ENCODE measurements around the gene ELL2. TPM values are rescaled to one million over a fixed set of nuclear protein-coding genes. Genes with fewer than 3 reads are reported as not detected.

ELL2 gene
- total and polyA plus RNA-seq, 2 donors (not counting 1 experiment from before 2014, with no cell fraction given) = 7.2 to 27.0 TPM

GRCh38 chr5:95959888-95960666 is 1.6 kb downstream of the ELL2 start:
- Mint-ChIP-seq H3K9me3 (ENCODE audit: insufficient read depth) (no peaks in the 10 kb centered on the region), H3K4me3 (peak overlapping the region; percentile 99), H3K27ac (peak overlapping the region; percentile 97), H3K4me1 (peaks cover 52% of the 10 kb centered on the region), H3K27me3 (no peaks in the 10 kb centered on the region)
- no peak for DNase-seq
- H4K20me1 ChIP-seq (ENCODE audit: control insufficient read depth, insufficient read depth, low read length, poor library complexity, severe bottlenecking) = peaks cover 32% of the 10 kb centered on the region
- no peak for TF ChIP-seq CTCF (IDR thresholded peaks at IDR 0.05)
- peaks cover 54% of the 10 kb centered on the region for H3K79me2 ChIP-seq (ENCODE audit: control insufficient read depth, insufficient read depth, low read length)
- H3K4me2 ChIP-seq (replicated peaks; ENCODE audit: low read depth, low read length, poor library complexity, severe bottlenecking) = peak overlapping the region; percentile 90
- no peak for ATAC-seq (ENCODE audit: low read depth)
- ChIA-PET POLR2A (no interaction called here), CTCF (interaction anchor here (0.6 to 3.0 kb wide), 7 partner anchors 9 to 377 kb away, joined by 3 to 13 read pairs (median 4); no protein-coding TSS in a partner anchor)
- peak overlapping the region in 1 of 2 donors; percentile 99 for H3K27ac ChIP-seq (ENCODE audit: low read length in 2 of 2)
- H3K27me3 ChIP-seq (replicated peaks in 1 of 4; ENCODE audit: control extremely low read depth in 1 of 4, control insufficient read depth in 3 of 4, insufficient read depth in 4 of 4, low read length in 3 of 4) = no peaks in the 10 kb centered on the region
- H3K4me3 ChIP-seq (ENCODE audit: control extremely low read depth in 1 of 5, extremely low read depth in 1 of 5, insufficient read depth in 1 of 5, low read depth in 2 of 5, low read length in 4 of 5) = peak overlapping the region; percentile 91 to 98 (median 92)
- WGBS (ENCODE audit: insufficient coverage) = 48% methylated on average over 17 of the region's 26 CpGs
- H3K9ac ChIP-seq (ENCODE audit: low read length) = peak overlapping the region; percentile 98
- intact Hi-C loops (cut with micrococcal nuclease) = loop anchor here (2.0 to 5.0 kb wide), 5 partner anchors 98 to 1223 kb away; partner anchors contain the start of genes GLRX, LNPEP, RHOBTB3 and RIOK2
- no peaks in the 10 kb centered on the region for H3K9me3 ChIP-seq (ENCODE audit: control extremely low read depth in 1 of 3, control insufficient read depth in 2 of 3, insufficient read depth in 1 of 3, low read length in 2 of 3)
- H3K4me1 ChIP-seq (ENCODE audit: control insufficient read depth in 2 of 2, insufficient read depth in 2 of 2, low read length in 2 of 2) = peaks cover 21 to 36% of the 10 kb centered on the region in 2 donors
- H3K36me3 ChIP-seq (replicated peaks in 1 of 2; ENCODE audit: control extremely low read depth in 1 of 2, control insufficient read depth in 1 of 2, extremely low read depth in 1 of 2, insufficient read depth in 2 of 2, low read length in 1 of 2) = no peaks in the 10 kb centered on the region
- peak overlapping the region; percentile 55 for H2AFZ ChIP-seq (ENCODE audit: insufficient read depth, low read depth, low read length, poor library complexity, severe bottlenecking)

- Histone ChIP-seq H3K4me3 (ENCODE audit: control extremely low read depth in 1 of 5, extremely low read depth in 1 of 5, insufficient read depth in 1 of 5, low read depth in 2 of 5, low read length in 4 of 5) (peak overlapping the region in 4 of 5 experiments; percentile 15 to 98 (median 94)), H3K9me3 (ENCODE audit: control extremely low read depth in 1 of 3, control insufficient read depth in 2 of 3, insufficient read depth in 1 of 3, low read length in 2 of 3) (no peaks in the 10 kb centered on the region), H2AFZ (ENCODE audit: insufficient read depth, low read depth, low read length, poor library complexity, severe bottlenecking) (no peak overlapping the region), H3K79me2 (ENCODE audit: control insufficient read depth, insufficient read depth, low read length) (peaks cover 60% of the 10 kb centered on the region), H3K4me2 (replicated peaks; ENCODE audit: low read depth, low read length, poor library complexity, severe bottlenecking) (peak overlapping the region; percentile 90), H3K36me3 (replicated peaks in 1 of 2; ENCODE audit: control extremely low read depth in 1 of 2, control insufficient read depth in 1 of 2, extremely low read depth in 1 of 2, insufficient read depth in 2 of 2, low read length in 1 of 2) (no peaks in the 10 kb centered on the region), H3K27me3 (replicated peaks in 1 of 4; ENCODE audit: control extremely low read depth in 1 of 4, control insufficient read depth in 3 of 4, insufficient read depth in 4 of 4, low read length in 3 of 4) (no peaks in the 10 kb centered on the region), H4K20me1 (ENCODE audit: control insufficient read depth, insufficient read depth, low read length, poor library complexity, severe bottlenecking) (peaks cover 38% of the 10 kb centered on the region), H3K4me1 (ENCODE audit: control insufficient read depth in 2 of 2, insufficient read depth in 2 of 2, low read length in 2 of 2) (peaks cover 21 to 36% of the 10 kb centered on the region in 2 donors), H3K27ac (ENCODE audit: low read length in 2 of 2) (no peak overlapping the region), H3K9ac (ENCODE audit: low read length) (peak overlapping the region; percentile 98)
- Mint-ChIP-seq H3K9me3 (ENCODE audit: insufficient read depth) (no peaks in the 10 kb centered on the region), H3K4me3 (peak overlapping the region; percentile 99), H3K27ac (peak overlapping the region; percentile 2), H3K27me3 (no peaks in the 10 kb centered on the region), H3K4me1 (peaks cover 57% of the 10 kb centered on the region)
- WGBS (ENCODE audit: insufficient coverage) = 85% methylated on average over 9 of the region's 9 CpGs
- TF ChIP-seq CTCF (IDR thresholded peaks at IDR 0.05) (no peak), EZH2 (IDR thresholded peaks at IDR 0.05; ENCODE audit: borderline replicate concordance, insufficient read depth, low read depth, low read length, poor library complexity, severe bottlenecking) (no peak)
- no peak for ATAC-seq (ENCODE audit: low read depth)
- intact Hi-C loops (cut with micrococcal nuclease) = no loop called here
- POLR2A ChIA-PET = no interaction called here
- CTCF ChIA-PET = interaction anchor here (0.6 to 1.3 kb wide), 2 partner anchors 170 to 178 kb away, joined by 4 read pairs; no protein-coding TSS in a partner anchor
- no peak for DNase-seq
Observed at GRCh38 chr5:95959051-95959887, 2.4 kb downstream of the ELL2 start.
